DLD1 (cell line): Measurements from ENCODE around the gene ZMPSTE24.

Experiments used
- in situ Hi-C: cut with HindIII; loops from 2 replicates; pipeline ENCODE4 v1.10.0; 2017; ENCODE audit warnings: low sequenced_read_pairs

The ZMPSTE24 gene

DNA sequence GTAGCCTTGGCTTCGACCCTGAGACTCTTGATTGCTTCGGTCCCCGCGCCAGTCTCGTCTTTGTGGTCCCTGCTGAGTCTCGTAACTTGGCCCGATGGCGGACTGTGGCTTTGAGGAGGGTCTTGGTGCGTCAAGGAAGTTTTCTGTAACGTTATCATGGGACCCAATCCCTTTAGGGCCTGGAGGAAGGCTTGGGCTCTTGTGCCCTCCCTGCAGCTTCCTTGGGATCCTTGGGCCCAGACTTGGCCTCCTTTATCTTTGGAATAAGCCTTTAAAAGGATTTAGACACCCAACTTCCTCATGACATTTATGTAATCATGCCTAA, 371 bp downstream of the ZMPSTE24 start:
- in situ Hi-C loops = no loop called here

GRCh38 chr1:40264354-40264781, 6.3 kb downstream of the ZMPSTE24 start:
- in situ Hi-C loops = no loop called here

DNA sequence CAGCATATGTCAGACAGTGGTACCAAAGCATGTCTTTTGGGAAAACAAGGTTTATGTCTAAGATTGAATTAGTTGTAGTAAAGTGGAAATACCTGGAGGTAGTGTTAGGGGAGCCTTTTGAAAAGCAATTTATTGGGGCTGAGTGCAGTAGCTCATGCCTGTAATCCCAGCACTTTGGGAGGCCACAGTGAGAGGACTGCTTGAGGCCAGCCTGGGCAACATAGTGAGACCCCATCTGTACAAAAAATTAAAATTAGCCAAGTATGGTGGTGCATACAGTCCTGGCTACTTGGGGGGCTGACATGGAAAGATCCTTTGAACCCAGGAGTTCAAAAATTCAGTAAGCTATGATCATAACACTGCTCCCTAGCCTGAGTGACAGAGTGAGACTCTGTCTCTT, 7.3 kb downstream of the ZMPSTE24 start:
- in situ Hi-C loops = no loop called here

GRCh38 chr1:40265919-40266318, 7.9 kb downstream of the ZMPSTE24 start:
- in situ Hi-C loops = no loop called here

DNA sequence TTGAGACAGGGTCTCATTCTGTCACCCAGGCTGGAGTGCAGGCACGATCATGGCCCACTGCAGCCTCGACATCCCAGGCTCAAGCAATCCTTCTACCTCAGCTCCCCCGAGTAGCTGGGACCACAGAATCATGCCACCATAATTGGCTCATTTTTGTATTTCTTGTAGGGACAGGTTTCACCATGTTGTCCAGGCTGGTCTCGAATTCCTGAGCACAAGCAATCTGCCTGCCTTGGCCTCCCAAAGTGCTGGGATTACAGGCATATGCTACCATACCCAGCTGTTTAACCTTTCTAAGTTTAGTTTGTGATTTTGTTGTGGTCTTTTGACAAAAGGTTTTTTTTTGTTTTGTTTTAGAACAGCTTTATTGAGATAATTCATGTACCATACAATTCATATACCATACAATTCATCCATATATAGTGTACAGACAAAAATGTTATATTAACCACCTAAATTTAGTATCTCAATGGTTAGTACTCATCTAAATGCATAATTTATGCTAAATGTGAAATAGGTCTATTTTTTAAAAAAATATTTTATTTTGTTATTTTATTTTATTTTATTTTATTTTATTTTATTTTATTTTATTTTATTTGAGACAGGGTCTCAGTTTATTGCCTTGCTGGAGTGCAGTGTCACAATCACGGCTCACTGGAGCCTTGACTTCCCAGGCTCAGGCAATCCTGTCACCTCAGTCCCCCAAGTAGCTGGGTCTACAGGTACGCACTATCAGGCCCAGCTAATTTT, 8.9 kb downstream of the ZMPSTE24 start:
- in situ Hi-C loops = no loop called here

GRCh38 chr1:40267767-40268187, 9.7 kb downstream of the ZMPSTE24 start:
- in situ Hi-C loops = no loop called here

DNA sequence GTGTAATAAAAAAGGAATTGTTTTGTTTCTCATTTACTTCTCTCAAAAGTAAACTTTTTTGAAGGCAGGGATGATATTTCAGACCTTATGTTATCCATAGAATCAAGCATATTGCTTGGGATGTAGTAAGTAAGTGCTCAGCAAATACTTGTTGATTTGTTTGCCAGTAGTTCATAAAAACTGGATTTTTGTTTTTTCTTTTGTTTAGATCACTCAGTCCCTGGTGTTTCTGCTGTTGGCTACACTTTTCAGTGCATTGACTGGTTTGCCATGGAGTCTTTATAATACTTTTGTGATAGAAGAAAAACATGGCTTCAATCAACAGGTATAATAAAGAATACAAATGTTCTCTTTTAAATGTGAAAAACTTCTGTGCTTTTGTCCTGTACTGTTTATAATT, 10.2 kb downstream of the ZMPSTE24 start:
- in situ Hi-C loops = no loop called here

GRCh38 chr1:40270152-40270834, 12.3 kb downstream of the ZMPSTE24 start:
- in situ Hi-C loops = no loop called here

GRCh38 chr1:40272653-40273213, 14.7 kb downstream of the ZMPSTE24 start:
- in situ Hi-C loops = no loop called here

DNA sequence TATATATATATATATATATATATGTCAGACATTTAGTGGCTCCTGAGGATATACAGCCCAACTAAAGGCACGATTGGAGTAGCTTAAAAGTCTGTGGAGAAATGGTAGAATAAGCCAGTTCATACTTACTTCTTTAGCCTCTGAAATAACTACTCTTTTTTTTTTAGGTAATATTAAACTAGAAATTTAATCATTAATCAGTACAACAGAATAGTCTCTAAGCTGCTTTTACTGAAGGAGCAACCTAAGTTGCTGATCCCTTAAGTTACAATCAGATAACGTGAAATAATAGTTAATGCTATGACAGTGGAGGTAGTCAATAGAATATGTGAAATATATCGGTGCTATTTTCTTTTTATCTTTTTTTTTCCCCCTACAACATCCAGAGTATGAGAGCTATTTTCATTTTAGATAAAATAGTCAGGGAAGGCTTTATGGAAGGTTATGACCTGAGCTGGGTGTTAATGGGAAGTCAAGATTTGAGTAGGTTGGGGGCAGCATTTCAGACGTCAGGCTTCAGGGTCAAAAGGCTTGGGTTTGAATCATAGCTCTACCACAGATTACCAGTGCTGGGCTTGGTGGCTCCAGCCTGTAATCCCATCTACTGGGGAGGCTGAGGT, 15.6 kb downstream of the ZMPSTE24 start:
- in situ Hi-C loops = no loop called here

- in situ Hi-C loops = no loop called here
Observed at GRCh38 chr1:40274331-40274730, 16.3 kb downstream of the ZMPSTE24 start.

GRCh38 chr1:40276122-40276521, 18.1 kb downstream of the ZMPSTE24 start:
- in situ Hi-C loops = no loop called here

- in situ Hi-C loops = no loop called here
Observed at GRCh38 chr1:40281853-40282252, 23.8 kb downstream of the ZMPSTE24 start.

DNA sequence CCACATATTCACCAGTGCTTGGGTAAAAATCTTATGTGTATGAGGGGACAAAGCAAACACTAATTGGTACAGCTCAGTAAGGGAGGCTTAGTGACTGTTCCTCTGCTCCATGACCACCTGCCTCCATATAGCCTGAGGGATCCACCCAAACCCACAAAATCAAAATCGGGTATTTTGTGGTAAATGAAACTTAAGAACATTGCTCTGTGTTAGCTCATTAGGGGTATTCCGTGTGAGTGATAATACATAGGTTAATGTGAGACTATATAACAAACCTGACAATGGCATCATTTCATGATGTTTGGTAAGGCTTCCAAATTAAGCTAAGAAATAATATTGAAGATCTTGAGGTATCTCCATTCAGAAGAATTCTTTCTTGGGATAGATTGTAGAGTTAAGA, 33.3 kb downstream of the ZMPSTE24 start:
- in situ Hi-C loops = no loop called here

- in situ Hi-C loops = no loop called here
Observed at GRCh38 chr1:40299366-40300248, 41.6 kb downstream of the ZMPSTE24 start.

GRCh38 chr1:40300249-40300567, 42.2 kb downstream of the ZMPSTE24 start:
- in situ Hi-C loops = no loop called here

DNA sequence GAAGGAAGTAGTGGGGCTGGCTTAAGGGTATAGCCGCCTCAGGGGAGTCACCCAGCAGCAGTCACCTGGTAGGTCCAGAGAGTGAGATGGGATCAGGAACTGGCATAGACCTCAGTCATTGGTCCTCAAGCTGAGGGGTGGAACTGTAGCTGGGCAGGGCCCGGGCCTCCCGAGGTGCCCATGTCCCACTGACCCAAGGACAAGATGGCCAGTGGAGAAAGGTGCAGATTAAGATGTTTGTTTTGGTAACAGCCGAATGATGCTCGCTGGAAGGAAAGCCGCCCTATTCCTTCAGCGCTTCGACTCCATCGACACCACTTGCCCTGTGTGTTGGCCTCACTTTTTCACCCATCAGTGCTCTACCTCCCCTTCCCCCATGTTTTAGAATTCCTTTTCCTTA, 42.6 kb downstream of the ZMPSTE24 start:
- in situ Hi-C loops = no loop called here

DNA sequence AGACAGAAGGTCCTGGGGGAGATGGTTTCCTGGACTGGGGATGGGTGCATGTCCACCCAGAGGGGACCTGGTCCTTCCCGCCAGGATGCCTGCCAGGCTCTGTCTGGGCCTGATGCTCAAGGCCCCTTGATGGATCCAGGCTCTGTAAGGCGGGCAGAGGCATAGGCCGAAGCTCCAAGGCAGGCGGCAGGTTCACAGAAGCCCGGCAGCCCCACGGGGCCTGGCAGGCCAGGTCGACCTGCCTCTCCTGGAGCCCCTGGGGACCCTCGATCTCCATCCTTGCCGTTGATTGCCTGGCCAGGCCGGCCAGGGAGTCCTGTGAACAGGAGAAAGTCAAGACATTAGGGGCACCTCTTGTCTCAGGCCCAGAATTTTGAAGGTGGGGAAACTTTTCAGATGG, 43.0 kb downstream of the ZMPSTE24 start:
- in situ Hi-C loops = no loop called here

DNA sequence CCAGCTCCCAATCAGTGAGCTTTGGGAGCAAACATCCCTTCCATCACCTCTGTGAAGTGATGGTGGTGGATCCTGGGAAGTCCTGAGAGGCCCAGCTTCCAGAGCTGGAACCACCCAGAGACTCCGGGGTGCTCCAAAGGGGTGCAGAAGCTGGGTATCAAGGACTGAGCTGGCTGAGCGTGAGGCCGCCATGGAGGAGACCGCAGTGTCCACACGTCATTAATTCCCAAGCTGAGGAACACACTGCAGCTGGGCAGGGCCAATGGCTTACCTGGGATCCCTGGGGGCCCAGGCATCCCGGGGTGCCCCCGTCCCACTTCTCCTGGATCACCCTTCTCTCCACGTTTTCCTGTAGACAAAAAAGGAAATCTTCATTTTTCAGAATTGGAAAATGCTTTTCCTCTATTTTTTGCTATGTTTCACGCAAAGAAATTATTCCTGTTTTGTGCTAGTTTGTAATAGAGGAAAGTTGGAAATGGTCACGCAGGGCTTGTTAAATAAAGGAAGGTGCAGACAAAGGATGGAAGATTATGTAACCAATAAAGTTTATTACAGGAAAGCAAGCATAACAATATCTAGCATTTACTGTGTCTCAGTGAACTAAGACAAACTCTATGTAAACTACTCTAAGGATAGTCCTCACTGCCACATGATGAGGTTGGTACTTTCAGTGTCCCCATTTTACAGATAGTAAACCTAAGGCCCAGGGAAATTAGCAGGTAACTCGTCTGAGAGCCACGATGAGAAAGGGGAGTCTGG, 43.7 kb downstream of the ZMPSTE24 start:
- in situ Hi-C loops = no loop called here

DNA sequence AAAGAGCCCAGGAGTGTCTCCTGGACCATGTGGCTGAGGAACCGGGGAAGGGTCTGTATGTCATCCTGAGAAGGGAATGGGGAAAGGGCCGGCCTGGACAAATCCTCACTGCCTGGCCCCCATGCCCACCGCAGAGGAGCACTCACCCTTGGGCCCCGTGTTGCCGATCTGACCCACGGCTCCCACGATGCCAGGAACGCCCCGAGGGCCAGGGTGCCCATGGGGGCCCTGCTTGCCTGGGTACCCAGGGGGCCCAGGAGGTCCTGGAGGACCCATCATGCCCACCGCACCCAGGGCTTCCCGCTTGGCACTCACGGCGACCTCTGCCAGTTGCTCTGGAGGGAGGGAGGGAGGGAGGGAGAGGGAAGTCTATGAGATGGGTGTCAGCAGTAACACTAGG, 44.4 kb downstream of the ZMPSTE24 start:
- in situ Hi-C loops = no loop called here
